Mucosa of rectum (tissue), 2 donors: ENCODE data around the gene CDCA7.

ENCODE experiments used
- H3K27ac ChIP-seq, 2 donors: one replicate each; pipeline ENCODE4 v1.7.0; 2013; ENCODE audit warnings: inconsistent platforms in 2 of 2, low read depth in 2 of 2, low read length in 2 of 2
- H3K27me3 ChIP-seq, 2 donors: one replicate each; pipeline ENCODE4 v1.7.0; 2013; ENCODE audit warnings: low read length in 2 of 2; ENCODE audit not compliant: control insufficient read depth in 2 of 2, insufficient read depth in 2 of 2
- H3K36me3 ChIP-seq, 2 donors: one replicate each; pipeline ENCODE4 v1.7.0; 2013; ENCODE audit warnings: low read length in 2 of 2; ENCODE audit not compliant: control insufficient read depth in 2 of 2, insufficient read depth in 2 of 2
- H3K4me1 ChIP-seq, 2 donors: one replicate each; pipeline ENCODE4 v1.7.0; 2013; ENCODE audit warnings: low read length in 2 of 2, mild to moderate bottlenecking in 1 of 2; ENCODE audit not compliant: control insufficient read depth in 2 of 2, insufficient read depth in 2 of 2
- H3K4me3 ChIP-seq, 2 donors: one replicate each; pipeline ENCODE4 v1.7.0; 2013; ENCODE audit warnings: low read length in 2 of 2
- H3K9ac ChIP-seq, 2 donors: one replicate each; pipeline ENCODE4 v1.7.0; 2013; ENCODE audit warnings: low read length in 2 of 2, low read depth in 1 of 2, mild to moderate bottlenecking in 1 of 2
- H3K9me3 ChIP-seq, 2 donors: one replicate each; pipeline ENCODE4 v1.7.0; 2013; ENCODE audit warnings: low read length in 2 of 2; ENCODE audit not compliant: control insufficient read depth in 2 of 2
- donor health status: healthy.
- donor health status: Normal muscosa, but diverticular disease.

The CDCA7 gene

DNA sequence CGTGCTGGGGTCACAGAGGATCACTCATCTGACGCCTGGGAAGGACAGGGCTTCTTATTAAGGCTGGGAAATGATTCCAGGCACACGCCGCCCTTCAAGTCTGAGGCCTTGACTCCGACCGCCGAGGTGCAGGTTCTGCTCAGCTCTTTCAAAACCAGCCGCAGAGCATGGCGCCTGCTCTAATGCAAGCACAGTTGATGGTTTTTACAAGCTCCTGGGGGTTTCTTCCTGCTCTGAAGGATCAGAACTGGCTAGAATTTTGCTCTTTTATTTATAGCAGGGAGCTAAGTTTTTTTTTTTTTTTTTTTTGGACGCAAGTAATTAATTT, 32.0 kb downstream of the CDCA7 start:
- Histone ChIP-seq H3K27ac (no peak overlapping the region), H3K9ac (no peak overlapping the region), H3K27me3 (no peaks in the 10 kb centered on the region), H3K4me1 (no peaks in the 10 kb centered on the region), H3K36me3 (no peaks in the 10 kb centered on the region), H3K9me3 (no peaks in the 10 kb centered on the region), H3K4me3 (no peak overlapping the region)

DNA sequence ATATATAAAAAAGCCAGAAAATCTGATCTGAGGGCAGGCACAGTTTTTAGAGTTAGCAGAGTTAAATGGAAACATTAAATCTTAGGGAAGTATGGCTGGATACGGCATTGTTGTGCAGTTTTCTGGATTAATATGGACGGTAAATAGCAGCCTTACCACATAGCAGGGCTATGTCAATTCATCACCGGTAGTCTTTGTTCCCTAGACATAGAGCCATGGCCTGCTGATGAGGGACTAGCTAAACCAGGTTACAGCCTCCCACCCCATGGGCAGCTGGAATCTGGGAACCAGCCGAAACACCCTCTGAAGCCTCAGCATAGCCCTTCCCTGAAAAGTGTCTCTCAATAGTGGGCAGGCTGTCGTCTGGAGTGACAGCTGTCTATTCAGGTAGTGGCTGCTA, 32.4 kb downstream of the CDCA7 start:
- no peaks in the 10 kb centered on the region for H3K9me3 ChIP-seq

DNA sequence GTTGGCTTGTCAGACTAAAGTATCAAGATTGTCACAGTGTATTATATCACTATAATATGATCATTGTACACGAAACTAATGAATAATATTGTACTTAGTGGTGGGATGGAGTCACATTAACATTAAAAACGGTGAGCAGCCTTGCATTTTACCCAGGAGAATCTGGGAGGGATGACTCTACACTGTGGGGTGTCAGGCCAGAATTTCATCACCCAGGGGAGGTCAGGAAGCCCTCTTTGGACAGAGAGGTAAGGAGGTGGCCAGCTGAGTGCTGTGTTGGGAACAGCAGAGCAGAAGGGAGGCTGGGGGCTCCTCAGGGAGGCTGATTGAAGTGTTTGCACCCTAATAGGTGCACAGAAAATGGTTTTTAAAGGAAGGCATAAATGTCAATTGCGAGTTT, 33.0 kb downstream of the CDCA7 start:
- Histone ChIP-seq H3K4me3 (no peak overlapping the region), H3K27me3 (no peaks in the 10 kb centered on the region), H3K4me1 (no peaks in the 10 kb centered on the region), H3K36me3 (no peaks in the 10 kb centered on the region), H3K9me3 (no peaks in the 10 kb centered on the region), H3K9ac (no peak overlapping the region), H3K27ac (no peak overlapping the region)

More for the DNA sequence above, 32.4 kb downstream of the CDCA7 start:
- H3K36me3 ChIP-seq, result no peaks in the 10 kb centered on the region
- no peak overlapping the region for H3K4me3 ChIP-seq
- H3K27ac ChIP-seq, result no peak overlapping the region
- H3K27me3 ChIP-seq, result no peaks in the 10 kb centered on the region
- no peaks in the 10 kb centered on the region for H3K4me1 ChIP-seq
- no peak overlapping the region for H3K9ac ChIP-seq

DNA sequence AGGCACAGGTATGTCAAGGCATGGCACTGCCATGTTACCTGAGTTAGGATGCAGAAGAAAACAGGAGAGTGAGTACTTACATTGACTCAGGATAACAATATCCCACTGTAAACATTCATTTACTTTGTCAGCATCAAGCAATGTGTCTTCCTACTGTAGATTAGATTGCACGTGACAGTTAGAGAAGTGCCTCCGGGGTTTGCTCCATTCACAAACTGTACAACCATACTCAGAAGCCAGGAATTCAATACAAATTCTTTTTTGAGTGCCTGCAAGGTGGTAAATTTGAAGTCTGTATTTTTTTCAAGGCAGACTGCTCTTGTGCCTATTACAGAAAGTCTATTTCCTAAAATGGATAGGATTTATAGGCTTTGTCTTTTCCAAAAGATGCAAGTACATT, 34.1 kb downstream of the CDCA7 start:
- Histone ChIP-seq H3K9me3 (no peaks in the 10 kb centered on the region), H3K4me3 (no peak overlapping the region), H3K36me3 (no peaks in the 10 kb centered on the region), H3K4me1 (no peaks in the 10 kb centered on the region), H3K9ac (no peak overlapping the region), H3K27ac (no peak overlapping the region), H3K27me3 (no peaks in the 10 kb centered on the region)

DNA sequence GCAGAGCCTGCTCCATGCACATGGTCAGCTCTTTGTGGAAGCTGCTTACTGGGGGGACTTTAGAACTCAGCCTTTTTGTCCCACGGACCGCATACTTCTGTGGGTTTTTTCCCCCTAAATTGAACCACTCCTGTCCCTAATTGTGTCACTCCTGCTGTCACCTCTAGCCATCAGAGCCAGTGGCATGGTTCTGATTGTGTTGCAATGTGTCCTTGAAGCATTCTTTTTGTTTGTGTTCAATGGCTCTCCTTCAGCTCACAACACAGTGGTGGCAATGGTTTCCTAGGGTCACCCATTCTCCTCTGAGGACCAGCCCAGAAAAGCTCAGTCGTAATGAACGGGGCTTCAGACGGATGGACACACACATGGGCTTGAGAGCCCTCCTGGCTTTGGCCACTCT, 35.4 kb downstream of the CDCA7 start:
- Histone ChIP-seq H3K27ac (no peak overlapping the region), H3K4me3 (no peak overlapping the region), H3K4me1 (no peaks in the 10 kb centered on the region), H3K9ac (no peak overlapping the region), H3K36me3 (no peaks in the 10 kb centered on the region), H3K9me3 (no peaks in the 10 kb centered on the region), H3K27me3 (no peaks in the 10 kb centered on the region)

DNA sequence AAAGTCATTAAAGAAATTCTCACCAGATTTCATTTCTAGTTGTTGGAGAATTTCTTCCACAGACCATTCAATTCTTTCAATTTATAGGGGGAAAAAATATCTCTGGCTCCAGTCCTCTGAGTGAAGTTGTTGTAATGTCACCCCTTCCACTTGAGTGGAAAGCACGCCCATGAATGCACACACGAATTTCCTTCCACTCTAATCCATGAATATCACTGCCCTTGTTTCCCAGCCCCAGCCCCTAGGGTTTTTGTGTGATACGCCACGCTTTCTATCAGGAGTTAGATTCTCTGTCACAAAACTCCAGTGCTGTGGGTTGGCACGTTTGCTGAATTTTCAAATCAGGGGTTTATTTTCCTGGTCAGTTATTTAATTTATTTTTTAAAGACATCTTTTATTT, 38.1 kb downstream of the CDCA7 start:
- Histone ChIP-seq H3K4me3 (no peak overlapping the region), H3K4me1 (no peaks in the 10 kb centered on the region), H3K36me3 (no peaks in the 10 kb centered on the region), H3K9me3 (no peaks in the 10 kb centered on the region), H3K27me3 (peaks cover 0 to 2% of the 10 kb centered on the region in 2 donors), H3K9ac (no peak overlapping the region), H3K27ac (no peak overlapping the region)

DNA sequence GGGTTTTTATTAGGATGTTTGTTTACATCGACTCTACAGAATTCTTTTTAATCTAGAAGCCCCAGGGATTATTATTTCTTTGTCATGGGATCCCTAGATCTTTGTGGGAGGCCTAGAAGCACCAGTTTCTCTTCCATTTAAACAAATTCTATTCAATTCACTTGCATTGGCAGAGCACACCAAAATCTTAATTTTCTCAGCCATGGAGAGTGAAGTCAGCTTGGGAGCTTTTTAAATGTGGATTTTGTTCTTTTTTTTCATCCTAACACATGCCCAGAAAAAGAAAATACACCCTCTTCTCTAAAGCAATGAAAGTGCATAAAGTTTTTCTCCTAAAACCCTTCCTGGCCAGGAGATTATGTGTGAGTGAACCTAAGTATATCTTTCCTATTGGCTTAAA, 38.5 kb downstream of the CDCA7 start:
- no peak overlapping the region for H3K9ac ChIP-seq
- no peaks in the 10 kb centered on the region for H3K4me1 ChIP-seq
- H3K36me3 ChIP-seq, result no peaks in the 10 kb centered on the region
- H3K9me3 ChIP-seq, result no peaks in the 10 kb centered on the region
- peaks cover 0 to 2% of the 10 kb centered on the region in 2 donors for H3K27me3 ChIP-seq
- H3K4me3 ChIP-seq, result no peak overlapping the region
- H3K27ac ChIP-seq, result no peak overlapping the region

DNA sequence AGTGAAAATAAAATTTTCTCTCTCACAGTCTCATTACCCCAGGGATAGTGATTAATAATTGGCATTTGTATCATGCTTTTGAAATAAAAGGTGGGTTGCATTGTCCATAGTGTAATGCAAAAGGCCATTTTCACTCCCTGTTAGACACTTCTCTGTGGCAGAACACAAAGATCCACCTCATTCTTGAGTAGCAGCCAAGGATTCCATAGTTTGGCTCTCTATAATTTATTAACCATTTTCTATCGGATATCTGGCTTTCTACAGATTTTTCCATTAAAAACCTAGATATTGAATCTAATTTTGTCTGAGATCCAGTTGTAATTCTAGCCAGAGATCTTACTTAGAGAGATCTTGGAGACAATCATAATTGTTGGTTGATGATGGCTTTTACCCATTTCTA, 39.0 kb downstream of the CDCA7 start:
- H3K36me3 ChIP-seq, result no peaks in the 10 kb centered on the region
- peaks cover 0 to 2% of the 10 kb centered on the region in 2 donors for H3K27me3 ChIP-seq
- no peak overlapping the region for H3K4me3 ChIP-seq
- H3K9ac ChIP-seq, result no peak overlapping the region
- H3K9me3 ChIP-seq, result no peaks in the 10 kb centered on the region
- H3K4me1 ChIP-seq, result no peaks in the 10 kb centered on the region
- no peak overlapping the region for H3K27ac ChIP-seq

DNA sequence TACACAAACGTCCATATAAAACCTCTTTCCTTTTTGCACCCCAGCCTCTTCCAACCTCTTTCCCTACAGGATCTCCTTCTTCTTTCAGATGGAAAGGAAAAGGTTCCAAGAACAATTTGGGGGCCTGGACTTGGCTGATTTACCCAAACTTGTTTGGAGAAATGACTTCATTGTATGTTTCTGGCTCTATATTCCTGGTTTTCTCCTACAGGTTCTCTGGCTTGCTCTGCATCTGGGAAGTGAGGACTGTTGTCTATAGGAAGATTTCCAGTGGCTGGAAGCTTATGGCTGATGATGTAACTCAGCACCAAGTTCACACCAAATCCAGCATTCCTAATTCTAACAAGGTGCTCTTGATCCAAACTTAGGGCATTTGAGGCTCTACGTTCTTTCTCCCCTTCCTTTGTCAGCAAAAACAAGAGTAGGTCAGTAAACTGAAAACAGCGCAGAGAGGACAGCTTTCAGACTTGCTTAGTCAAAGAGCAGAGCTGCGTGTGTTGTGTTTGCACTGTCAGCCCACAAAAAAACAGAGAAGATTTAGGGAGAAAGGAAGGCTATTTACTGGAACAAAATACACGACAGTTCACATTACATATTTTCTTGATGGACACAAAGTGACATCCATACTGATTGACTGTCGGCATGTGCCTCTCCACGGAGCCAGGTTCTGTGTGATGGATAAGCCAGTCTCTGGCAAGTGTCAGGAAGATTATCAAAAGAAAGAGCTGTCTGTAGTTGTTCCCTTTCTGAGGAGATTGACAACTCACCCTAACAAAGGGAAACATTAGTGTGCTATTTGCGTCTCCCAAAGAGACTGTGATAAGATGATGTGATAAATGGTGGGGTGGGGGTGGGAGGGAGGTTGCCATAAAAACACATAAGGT, 39.7 kb downstream of the CDCA7 start:
- Histone ChIP-seq H3K9me3 (no peaks in the 10 kb centered on the region), H3K9ac (no peak overlapping the region), H3K4me3 (no peak overlapping the region), H3K27ac (no peak overlapping the region), H3K4me1 (no peaks in the 10 kb centered on the region), H3K27me3 (peaks cover 3 to 5% of the 10 kb centered on the region in 2 donors), H3K36me3 (no peaks in the 10 kb centered on the region)

DNA sequence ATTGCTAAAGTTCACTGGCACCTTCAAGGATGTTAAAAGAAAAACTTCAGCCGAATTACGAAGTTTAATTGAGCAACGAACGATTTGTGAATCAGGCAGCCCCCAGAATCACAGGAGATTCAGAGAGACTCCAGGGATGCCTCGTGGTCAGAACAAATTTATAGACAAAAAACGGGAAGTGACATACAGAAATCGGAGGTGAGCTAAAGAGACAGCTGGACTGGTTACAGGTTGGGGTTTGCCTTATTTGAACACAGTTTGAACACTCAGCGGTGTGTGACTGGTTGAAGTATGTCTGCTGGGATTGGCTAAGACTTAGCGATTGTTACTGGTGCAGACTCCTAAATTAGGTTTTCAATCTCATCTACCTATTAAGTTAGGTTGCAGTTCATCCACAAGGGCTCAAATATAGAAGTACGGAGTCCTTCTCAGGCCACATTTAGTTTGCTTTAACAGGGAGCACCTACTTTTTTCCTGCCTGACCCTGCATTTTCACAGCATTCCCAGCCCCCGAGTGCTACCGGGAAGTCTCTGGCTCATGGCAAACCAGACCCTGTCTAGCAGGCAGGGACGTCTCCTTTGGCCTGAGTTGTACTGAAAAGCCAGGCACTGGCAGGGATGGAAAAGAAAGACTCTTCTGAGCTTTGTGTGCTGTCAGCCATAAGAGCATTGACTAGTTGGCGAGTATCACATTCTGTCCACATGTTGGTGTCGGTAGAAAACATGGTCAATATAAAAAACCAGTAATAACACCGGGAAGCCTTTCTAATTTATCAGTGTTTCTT, 41.1 kb downstream of the CDCA7 start:
- no peak overlapping the region for H3K4me3 ChIP-seq
- H3K27me3 ChIP-seq, result peaks cover 5 to 8% of the 10 kb centered on the region in 2 donors
- no peaks in the 10 kb centered on the region for H3K9me3 ChIP-seq

More for the DNA sequence above, 41.1 kb downstream of the CDCA7 start:
- H3K27ac ChIP-seq, result no peak overlapping the region
- no peaks in the 10 kb centered on the region for H3K36me3 ChIP-seq
- H3K9ac ChIP-seq, result no peak overlapping the region
- H3K4me1 ChIP-seq, result no peaks in the 10 kb centered on the region
